GM18520 (cell line): Measurements from ENCODE around the gene EMP1.

Experiments
- ATAC-seq: cut with Tn5 transposase; IDR thresholded peaks from one replicate; pipeline ENCODE4 v1.9.1; 2021; ENCODE audit not compliant: unreplicated experiment

The EMP1 gene

GRCh38 chr12:13219320-13219719 lies 22.8 kb downstream of the EMP1 start:
- ATAC-seq = no peak

DNA sequence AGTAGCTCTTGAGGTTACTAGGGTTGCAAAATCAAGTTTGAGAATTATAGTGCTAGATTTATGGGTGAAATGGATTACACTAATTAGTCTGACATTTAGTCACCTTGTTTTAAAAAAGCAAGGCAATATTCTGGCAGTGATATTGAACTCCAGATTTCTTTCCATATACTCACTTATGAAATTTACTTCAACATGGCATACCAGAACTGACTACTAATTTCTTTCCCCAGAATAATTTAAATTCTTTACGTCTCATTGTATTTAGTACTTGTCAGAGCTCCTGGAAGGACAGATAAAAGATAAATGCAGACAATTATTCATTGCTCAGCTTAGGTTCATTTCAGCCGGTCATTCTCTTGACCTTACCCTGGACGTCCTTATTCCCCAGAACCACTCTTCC lies 24.3 kb downstream of the EMP1 start:
- no peak for ATAC-seq

GRCh38 chr12:13222076-13222475 lies 25.6 kb downstream of the EMP1 start:
- no peak for ATAC-seq

DNA sequence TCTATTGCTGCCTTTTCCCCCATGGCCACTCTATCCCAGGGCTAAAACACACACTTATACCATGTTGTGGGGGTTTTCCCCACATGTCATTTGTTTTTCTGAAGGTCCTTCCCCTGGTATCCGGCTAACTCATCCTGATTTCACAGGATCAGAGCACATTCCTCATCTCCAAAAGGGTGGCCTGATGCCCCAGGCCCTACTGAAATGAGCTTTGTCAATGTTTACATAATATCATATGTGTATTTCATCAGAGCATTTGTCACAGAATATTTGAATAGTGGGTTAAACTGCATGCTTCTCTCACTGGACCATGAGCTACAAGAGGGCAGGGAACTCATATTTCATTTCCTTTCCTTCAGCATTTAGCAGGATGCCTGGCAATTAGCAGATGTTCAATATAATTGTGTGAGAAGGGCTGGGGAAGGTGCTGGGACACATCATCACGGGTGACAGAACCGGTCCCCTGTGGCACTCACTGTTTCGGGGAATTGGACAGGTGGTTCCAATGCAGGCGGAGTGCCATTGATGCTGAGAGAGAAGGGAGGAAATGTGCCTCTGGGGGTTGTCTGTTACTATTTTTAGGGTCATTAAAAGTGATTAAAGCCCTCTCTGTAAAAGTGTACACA lies 26.8 kb downstream of the EMP1 start:
- no peak for ATAC-seq

GRCh38 chr12:13223941-13224340 lies 27.4 kb downstream of the EMP1 start:
- no peak for ATAC-seq

- no peak for ATAC-seq
Measured at GRCh38 chr12:13227191-13227590, 30.7 kb downstream of the EMP1 start.

- ATAC-seq = no peak
Measured at GRCh38 chr12:13228579-13228978, 32.1 kb downstream of the EMP1 start.

GRCh38 chr12:13229504-13229903 lies 33.0 kb downstream of the EMP1 start:
- no peak for ATAC-seq

DNA sequence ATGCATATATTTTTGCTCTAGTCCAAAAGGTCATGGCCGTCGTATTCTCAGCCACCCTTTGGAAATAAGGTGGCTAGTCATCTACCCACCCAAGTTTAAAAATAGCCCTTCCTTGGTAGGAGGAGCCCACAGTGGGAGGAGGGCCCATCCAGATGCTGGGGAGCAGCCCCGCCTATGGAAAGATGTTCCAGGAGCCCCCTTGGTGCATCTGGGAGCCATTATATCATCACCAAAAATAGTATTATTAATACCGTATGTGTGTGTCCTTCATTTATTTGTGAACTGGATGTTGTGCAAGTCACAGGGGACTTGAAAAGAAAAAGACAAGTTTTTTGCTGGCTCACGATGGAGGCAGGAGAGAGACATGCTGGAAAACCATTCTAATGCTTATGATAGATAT lies 34.0 kb downstream of the EMP1 start:
- ATAC-seq = no peak

- ATAC-seq = no peak
Measured at GRCh38 chr12:13233830-13234641, 37.5 kb downstream of the EMP1 start.

DNA sequence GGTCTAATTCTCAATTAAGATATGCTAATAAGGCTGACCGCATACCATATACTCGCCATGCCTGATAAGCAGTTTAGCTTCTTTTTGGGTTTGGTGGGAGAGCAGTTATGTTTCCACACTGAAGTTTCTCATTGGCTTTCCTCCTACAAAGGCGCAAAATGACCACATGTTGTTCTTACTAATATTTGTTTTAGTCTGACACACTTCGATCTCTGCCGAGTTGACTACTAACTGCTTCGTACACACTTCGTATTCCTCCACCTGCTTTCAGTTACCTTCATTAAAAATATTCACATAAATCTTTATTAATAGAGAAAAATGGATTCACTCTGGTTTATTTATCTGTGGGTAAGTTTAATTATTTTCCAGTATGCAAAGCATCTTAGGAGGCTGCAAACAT lies 41.7 kb downstream of the EMP1 start:
- no peak for ATAC-seq

DNA sequence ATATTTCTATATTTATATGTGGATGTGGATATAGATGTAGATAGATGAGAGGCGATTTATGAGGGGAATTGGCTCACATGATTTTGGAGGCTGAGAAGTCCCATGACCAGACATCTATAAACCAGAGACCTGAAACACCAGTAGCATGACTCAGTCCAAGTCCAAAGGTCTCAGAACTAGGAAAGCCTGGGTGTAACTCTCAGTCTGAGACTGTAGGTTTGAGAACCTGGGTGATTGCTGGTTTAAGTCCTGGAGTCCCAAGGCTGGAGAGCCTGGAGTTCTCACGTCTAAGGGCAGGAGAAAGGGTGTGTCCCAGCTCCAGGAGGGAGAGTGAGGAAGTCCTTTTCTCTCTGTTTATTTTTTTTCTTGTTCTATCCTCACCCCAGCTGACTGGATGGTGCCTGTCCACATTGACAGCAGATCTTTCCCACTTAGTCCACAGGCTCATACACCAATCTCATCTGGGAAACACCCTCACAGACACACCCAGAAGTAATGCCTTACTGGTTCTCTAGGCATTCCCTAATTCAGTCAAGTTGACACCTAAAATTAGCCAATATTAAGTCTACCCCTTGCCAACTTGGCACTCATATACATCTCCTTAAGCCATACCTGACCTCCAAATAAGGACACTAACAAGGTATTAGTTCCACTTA lies 45.4 kb downstream of the EMP1 start:
- no peak for ATAC-seq

DNA sequence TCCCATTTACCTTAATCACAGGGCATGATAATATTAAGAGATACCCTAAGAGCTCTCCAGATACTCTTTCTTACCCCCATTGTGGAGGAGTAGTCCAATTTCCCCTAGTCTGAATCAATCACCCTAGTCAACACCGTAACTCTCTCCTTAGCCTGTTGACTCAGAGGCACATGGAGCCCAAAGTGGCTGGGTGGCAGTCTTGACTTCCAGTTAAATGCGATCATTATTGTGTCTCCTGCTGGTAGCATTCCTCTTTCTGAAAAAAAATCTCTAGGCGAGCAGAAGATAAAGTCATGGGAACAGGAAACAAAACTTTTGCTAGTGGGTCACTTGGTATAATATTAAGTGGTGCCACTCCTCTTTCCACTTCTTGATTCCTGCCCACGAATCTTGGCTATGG lies 46.4 kb downstream of the EMP1 start:
- no peak for ATAC-seq

DNA sequence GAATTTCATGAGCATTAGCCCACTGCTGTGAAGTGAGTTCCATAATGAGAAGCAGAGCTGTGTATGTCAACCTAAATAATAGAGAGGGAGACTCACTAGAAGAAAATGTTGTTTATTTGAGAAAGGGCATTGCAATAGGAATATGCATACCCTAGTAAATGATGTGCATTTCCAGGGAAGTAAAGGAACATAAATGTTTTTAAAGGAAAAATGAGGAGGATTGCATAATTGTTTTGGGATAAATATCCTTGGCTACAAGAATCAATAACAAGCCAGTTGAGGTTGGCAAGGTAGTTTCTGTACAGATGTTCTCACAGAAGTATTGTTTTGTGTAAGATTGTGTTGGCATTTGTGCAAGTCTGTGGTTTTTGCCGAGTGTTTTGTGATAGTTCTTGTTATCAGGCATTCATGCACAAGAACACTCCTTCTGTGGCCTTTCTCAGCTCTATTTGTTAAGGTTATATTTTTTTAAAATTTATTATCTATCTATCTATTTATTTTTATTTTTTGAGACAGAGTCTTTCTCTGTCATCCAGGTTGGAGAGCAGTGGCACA lies 47.1 kb downstream of the EMP1 start:
- ATAC-seq = no peak

- ATAC-seq = no peak
Measured at GRCh38 chr12:13247596-13247995, 51.1 kb downstream of the EMP1 start.

DNA sequence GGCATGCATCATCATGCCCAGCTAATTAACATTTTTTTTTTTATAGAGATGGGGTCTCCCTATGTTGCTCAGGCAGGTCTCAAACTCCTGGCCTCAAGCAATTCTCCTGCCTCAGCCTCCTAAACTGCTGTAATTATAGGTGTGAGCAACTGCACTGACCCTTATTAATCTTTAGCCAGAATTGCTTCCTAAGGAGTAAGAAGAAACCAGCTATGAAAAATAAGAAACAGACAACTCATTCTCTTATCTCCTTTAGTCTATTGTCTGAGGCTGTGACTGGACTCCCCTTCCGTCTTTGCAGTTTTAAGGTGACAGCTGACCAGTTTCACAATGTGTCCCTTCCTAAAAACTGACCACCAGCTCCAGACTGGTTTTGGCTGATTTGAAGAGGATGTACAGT lies 52.4 kb downstream of the EMP1 start:
- no peak for ATAC-seq

DNA sequence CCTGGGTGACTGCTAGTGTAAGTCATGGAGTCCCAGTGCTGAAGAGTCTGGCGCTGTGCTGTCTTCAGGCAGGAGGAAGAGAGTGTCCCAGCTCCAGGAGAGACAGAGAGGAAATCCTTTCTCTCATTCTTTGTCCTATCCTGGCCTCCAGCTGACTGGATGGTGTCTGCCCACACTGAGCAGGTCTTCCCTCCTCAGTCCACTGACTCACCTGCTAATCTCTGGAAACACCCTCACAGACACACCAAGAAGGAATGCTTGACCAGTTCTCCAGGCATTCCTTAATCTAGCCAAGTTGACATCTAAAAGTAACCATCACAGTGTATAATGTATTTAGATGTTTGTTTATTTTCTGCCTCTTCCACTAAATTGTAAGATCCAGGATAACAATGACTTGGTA lies 53.9 kb downstream of the EMP1 start:
- no peak for ATAC-seq

DNA sequence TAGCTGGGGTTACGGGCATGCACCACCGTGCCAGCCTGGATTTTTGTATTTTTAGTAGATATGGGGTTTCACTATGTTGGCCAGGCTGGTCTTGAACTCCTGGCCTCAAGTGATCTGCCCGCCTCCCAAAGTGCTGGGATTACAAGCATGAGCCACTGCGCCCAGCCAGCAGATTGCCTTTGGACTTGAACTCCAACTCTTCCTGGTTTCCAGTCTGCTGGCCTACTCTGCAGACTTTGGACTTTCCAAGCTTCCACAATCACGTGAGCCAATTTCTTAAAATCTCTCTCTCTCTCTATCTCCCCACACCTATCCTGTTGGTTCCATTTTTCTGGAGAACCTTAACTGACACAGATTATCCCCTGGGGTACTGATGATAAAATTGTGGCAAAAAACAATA lies 55.0 kb downstream of the EMP1 start:
- ATAC-seq = no peak

GRCh38 chr12:13252024-13252423 lies 55.5 kb downstream of the EMP1 start:
- no peak for ATAC-seq

DNA sequence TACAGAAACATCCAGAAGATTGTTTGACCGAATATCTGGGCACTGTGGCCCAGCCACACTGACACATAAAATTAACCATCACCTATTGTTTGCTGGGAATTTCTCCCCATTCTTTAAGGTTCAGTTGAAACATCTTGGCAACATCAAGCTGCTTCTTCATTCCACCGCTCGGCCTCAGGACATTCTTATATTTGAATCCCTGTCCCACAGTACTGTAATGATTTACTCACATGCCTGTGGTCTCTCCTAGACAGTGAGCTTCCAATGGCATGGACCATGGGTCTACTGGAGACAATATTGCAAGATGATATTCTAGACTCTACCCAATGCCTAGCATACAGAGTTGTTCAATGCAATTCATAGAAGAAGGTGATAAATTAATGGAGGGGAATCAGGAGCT lies 56.1 kb downstream of the EMP1 start:
- ATAC-seq = no peak

DNA sequence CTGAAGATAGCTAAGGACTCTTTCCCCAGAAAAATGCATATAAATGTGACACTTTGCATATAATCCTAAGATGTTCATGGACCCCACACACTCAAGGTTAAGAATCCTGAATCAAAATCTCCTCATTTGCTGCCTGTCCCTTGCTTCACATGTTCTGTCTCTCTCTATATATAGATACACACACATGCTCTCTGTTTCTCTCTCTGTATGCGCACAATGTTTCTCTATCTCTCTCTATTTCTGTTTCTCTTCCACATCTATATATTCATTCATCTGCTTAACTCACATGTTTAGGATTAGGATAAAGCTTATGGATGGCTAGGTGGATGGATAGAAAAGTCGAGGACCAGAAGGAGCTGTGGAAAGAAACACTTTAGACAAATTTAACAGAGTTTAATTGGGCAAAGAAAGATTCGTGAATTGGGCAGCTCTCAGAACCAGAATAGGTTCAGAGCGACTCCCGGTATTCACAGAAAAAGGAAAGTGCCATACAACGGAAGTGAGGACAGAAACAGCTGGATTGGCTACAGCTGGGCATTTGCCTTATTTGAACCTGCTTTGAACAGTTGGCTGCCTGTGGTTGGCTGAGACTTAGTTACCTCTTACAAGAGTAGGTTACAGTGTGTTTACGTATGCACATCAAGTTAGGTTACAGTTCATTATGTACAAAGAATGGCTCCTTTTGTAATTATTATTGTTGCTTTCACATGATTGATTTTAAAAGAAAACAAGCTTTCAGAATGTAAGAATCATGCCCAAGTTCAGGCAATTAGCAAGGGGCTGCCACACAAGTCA lies 57.6 kb downstream of the EMP1 start:
- ATAC-seq = no peak
